Tibial nerve (tissue), 3 donors: ENCODE data around the gene FHAD1.

Source experiments
- POLR2A ChIP-seq, 2 donors: fragments of 450-650 bp; IDR thresholded peaks; one replicate each; pipeline ENCODE4 v1.6.1; 2017; ENCODE audit warnings: antibody characterized with exemption in 2 of 2, mild to moderate bottlenecking in 2 of 2, moderate library complexity in 2 of 2
- TF ChIP-seq, protein P1 (sequence below), 5 experiments: fragments of 200-600 bp in 3 of 5; fragments of 450-650 bp in 2 of 5; sonication (generic) in 3 of 5; IDR thresholded peaks; one replicate each; pipeline ENCODE4 v1.5.1; 2016 to 2019; ENCODE audit warnings: antibody characterized with exemption in 5 of 5, mild to moderate bottlenecking in 3 of 5, moderate library complexity in 2 of 5

DNA sequence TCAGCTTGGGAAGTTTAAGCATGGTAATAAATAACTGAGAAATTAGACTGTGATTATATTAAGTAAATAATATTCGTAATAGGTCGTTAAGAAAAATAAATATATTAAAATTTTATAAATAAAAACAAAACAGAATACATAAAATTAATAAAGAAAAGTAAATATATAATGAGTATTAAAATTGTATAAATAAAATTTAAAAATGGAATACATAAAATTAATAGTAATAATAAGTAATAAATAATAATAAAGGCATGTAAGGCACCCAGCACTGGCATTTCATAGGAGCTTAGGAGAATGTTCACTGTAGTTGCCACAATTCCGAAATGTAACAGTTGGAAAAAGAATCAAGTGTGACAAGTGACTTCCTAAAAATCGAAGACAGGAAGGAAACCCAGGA, 45.8 kb upstream of the FHAD1 start:
- TF ChIP-seq, protein P1, sequence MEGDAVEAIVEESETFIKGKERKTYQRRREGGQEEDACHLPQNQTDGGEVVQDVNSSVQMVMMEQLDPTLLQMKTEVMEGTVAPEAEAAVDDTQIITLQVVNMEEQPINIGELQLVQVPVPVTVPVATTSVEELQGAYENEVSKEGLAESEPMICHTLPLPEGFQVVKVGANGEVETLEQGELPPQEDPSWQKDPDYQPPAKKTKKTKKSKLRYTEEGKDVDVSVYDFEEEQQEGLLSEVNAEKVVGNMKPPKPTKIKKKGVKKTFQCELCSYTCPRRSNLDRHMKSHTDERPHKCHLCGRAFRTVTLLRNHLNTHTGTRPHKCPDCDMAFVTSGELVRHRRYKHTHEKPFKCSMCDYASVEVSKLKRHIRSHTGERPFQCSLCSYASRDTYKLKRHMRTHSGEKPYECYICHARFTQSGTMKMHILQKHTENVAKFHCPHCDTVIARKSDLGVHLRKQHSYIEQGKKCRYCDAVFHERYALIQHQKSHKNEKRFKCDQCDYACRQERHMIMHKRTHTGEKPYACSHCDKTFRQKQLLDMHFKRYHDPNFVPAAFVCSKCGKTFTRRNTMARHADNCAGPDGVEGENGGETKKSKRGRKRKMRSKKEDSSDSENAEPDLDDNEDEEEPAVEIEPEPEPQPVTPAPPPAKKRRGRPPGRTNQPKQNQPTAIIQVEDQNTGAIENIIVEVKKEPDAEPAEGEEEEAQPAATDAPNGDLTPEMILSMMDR (IDR thresholded peaks at IDR 0.05): no peak
- no peak for TF ChIP-seq POLR2A (IDR thresholded peaks at IDR 0.05)
